ENCODE data around the gene TCFL5.

Gene TCFL5

GRCh38 chr20:62822239-62822787 is 39.3 kb downstream of the TCFL5 start:
- Mint-ChIP-seq H3K9me3 (no peaks in the 10 kb centered on the region), H3K27ac (no peak overlapping the region), H3K36me3 (ENCODE audit: low read depth) (no peaks in the 10 kb centered on the region), H3K4me1 (peaks cover 13% of the 10 kb centered on the region), H3K27me3 (ENCODE audit: low read depth, poor library complexity) (peaks cover 11% of the 10 kb centered on the region), H3K4me3 (no peak overlapping the region)
- TF ChIP-seq CTCF (IDR thresholded peaks at IDR 0.05) = no peak
- no peak for DNase-seq

- TF ChIP-seq CTCF (IDR thresholded peaks at IDR 0.05) = no peak
- Mint-ChIP-seq H3K27me3 (ENCODE audit: low read depth, poor library complexity) (peaks cover 11% of the 10 kb centered on the region), H3K4me3 (no peak overlapping the region), H3K4me1 (peaks cover 13% of the 10 kb centered on the region), H3K9me3 (no peaks in the 10 kb centered on the region), H3K36me3 (ENCODE audit: low read depth) (no peaks in the 10 kb centered on the region), H3K27ac (no peak overlapping the region)
- no peak for DNase-seq
Observed at GRCh38 chr20:62821726-62822210, 39.9 kb downstream of the TCFL5 start.

- Mint-ChIP-seq H3K4me1 (peaks cover 13% of the 10 kb centered on the region), H3K9me3 (no peaks in the 10 kb centered on the region), H3K27me3 (ENCODE audit: low read depth, poor library complexity) (peaks cover 18% of the 10 kb centered on the region), H3K36me3 (ENCODE audit: low read depth) (no peaks in the 10 kb centered on the region), H3K4me3 (no peak overlapping the region), H3K27ac (no peak overlapping the region)
- TF ChIP-seq CTCF (IDR thresholded peaks at IDR 0.05) = no peak
- DNase-seq = no peak
Observed at GRCh38 chr20:62820962-62821725, 40.5 kb downstream of the TCFL5 start.

- Mint-ChIP-seq H3K36me3 (ENCODE audit: low read depth) (no peaks in the 10 kb centered on the region), H3K9me3 (no peaks in the 10 kb centered on the region), H3K27me3 (ENCODE audit: low read depth, poor library complexity) (peaks cover 25% of the 10 kb centered on the region), H3K4me1 (peaks cover 21% of the 10 kb centered on the region), H3K4me3 (no peak overlapping the region), H3K27ac (no peak overlapping the region)
- no peak for DNase-seq
- TF ChIP-seq CTCF (IDR thresholded peaks at IDR 0.05) = no peak
Observed at GRCh38 chr20:62820208-62820961, 41.2 kb downstream of the TCFL5 start.

GRCh38 chr20:62819494-62820174 is 42.0 kb downstream of the TCFL5 start:
- H3K9me3 Mint-ChIP-seq = no peaks in the 10 kb centered on the region
- H3K27me3 Mint-ChIP-seq (ENCODE audit: low read depth, poor library complexity) = peaks cover 32% of the 10 kb centered on the region
- H3K4me3 Mint-ChIP-seq = no peak overlapping the region
- H3K4me1 Mint-ChIP-seq = peaks cover 26% of the 10 kb centered on the region
- no peak for TF ChIP-seq CTCF (IDR thresholded peaks at IDR 0.05)
- no peak for DNase-seq
- no peak overlapping the region for H3K27ac Mint-ChIP-seq
- H3K36me3 Mint-ChIP-seq (ENCODE audit: low read depth) = no peaks in the 10 kb centered on the region

Measured in nephron progenitor cell (in vitro differentiated cells).